GM03348 (cell line): ENCODE data around the gene DRAM1.
"Not testable (repeated sequence)": the region's sequence is repeated elsewhere in the genome, so short reads cannot be mapped to it uniquely, and the experiment has no call there.

Source experiments
- DNase-seq: peaks from one replicate; pipeline ENCODE4 v3.0.0; 2012; ENCODE audit warnings: low spot score

The DRAM1 gene

GRCh38 chr12:101876861-101877805 is at the start of gene DRAM1:
Gene DRAM1 (plus strand): TSS chr12:101877580. CDS start chr12:101877790, 210 bp downstream.
- peak; percentile 97 for DNase-seq

DNA sequence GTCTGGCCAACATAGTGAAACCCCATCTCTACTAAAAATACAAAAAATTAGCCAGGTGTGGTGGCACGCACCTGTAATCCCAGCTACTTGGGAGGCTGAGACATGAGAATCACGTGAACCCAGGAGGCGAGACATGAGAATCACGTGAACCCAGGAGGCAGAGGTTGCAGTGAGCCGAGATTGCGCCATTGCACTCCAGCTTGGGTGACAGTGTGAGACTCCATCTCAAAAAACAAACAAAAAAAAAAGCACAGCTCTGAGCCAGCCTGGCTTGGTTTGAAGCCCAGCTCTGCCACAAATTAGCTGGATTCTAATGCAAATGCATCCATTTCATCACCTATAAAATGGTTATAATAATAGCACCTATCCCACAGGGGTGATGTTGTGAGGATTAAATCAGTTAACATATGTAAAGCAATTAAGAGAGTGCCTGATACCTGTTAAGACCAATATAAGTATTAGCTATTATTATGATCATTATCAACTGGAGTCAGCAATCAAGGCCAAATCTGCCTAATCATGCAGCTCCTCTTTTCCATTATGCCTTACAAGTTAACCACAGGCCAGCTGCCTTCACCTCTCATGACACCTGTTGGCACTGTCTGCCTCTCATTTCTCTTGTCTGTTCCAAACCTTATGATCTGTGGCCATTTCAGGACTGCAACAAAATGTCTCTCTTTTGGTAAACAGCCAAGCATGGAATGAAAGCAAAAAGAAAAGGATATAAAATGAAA is 48.8 kb upstream of the DRAM1 start:
- no peak for DNase-seq

- DNase-seq: no peak
Measured at GRCh38 chr12:101829639-101830366, 47.6 kb upstream of the DRAM1 start.

DNA sequence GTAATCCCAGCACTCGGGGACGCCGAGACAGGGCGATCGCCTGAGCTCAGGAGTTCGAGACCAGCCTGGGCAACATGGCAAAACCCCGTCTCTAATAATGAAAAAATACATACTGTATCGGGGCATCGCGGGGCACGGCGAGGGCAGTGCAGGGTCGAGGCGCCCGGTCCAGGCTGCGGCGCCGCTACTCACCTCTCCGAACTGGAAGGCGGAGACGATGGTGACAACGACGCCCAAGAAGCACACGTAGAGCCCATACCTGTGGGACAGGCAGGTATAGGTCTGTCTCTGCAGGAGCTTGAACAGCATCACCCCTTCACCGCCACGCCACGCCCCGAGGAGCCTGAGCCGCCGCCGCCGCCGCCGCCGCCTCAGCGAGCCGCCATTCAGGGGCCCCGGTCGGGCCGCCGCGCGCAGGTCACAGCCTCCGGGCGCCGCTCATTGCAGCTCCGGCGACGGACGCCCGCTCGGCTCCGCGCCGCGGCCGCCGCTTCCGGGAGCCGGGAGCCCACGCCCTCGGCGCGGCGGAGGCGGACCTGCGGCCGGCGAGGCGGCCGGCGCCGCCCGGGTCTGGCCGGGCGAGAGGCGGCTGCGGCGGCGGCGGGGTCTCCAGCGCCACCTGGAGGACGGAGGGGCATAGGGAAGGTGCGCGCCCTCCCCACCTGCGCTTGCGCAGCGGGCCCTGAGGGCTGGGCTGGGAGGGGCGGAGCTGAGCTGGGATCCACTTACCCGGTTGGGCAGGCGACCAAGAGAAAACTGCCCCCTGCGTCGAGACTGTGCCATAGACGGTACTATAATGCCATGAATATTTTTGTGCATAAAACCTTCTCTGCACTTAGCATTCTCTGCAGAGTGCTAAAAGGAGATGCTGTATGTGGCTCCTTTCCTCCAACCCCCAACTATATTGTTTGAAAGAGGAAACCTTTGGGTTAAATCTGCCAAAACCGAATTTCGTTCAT is 46.7 kb upstream of the DRAM1 start, which contains the start of gene GNPTAB:
Gene GNPTAB, minus strand, starts transcription at position 593 of the 959 bp plus-strand sequence. Its CDS starts 284 bp downstream, at position 309.
- DNase-seq: peak; percentile 99

GRCh38 chr12:101832030-101832429 is 45.4 kb upstream of the DRAM1 start:
- no peak for DNase-seq

DNA sequence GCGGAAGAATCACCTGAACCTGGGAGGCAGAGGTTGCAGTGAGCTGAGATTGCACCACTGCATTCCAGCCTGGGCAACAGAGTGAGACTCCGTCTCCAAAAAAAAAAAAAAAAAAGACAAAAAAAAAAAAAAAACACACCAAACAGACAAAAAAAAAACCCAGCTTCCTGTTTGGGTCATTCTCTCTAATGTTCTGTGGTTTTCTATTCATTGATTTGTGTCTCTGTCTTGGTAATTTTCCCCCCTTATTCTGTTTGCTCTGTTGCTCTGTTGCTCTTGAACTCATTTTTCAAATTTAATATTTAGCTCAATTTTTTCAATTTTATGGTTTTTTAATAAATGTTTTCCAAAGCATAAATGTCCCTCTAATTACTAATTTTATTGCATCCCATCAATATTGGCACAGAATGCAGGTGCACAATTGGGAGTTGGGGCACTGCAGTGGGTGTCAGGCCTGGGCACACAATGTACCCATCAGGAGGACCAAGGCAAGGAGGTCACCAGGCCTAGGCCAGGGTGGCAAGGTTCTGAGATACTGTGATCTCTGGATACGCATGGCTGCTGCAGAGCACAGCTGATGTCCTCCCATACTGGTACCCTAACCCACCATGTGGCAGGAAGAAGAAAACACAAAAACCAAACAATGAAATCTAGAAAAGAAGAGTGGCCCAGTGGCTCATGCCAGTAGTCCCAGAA is 38.6 kb upstream of the DRAM1 start:
- no peak for DNase-seq

DNA sequence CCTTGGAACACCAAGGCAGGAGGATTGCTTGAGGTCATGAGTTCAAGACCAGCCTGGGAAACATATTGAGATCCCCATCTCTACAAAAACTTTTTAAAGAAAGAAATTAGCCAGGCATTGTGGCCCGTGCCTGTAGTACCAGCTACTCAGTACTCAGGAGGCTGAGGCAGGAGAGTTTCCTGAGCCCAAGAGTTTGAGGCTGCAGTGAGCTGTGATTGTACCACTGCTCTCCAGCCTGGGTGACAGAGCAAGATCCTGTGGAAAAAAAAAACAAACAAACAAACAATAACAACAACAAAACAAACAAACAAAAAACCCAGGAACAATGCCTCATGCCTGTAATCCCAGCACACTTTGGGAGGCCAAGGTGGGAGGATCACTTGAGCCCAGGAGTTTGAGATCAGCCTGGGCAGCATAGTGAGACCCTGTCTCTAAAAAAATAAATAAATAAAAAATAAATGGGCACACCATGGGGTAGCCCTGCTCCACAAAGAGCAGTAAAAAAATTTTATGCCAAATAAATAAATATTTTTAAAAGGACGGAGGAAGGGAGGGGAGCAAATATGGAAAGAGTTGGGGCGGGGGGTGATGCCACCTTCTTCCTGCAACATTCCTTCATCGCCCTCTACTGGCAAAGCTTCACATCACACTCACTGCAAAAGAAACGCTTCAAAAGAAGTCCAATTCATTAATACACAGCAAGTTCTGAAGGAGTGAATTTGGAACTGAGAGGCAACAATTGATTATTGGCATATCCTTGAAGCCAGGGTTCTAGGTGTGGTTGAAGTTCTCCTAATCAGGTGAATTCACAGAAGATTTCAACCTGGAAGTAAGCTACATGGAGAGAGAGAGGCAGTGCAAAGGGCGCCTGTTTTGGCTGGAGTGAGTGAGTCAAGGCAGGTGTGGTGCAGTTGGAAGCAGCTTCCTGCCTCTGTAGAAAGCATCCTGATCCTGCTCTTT is 37.8 kb upstream of the DRAM1 start:
- DNase-seq: peak; percentile 78

- DNase-seq: no peak
Measured at GRCh38 chr12:101841069-101841468, 36.3 kb upstream of the DRAM1 start.

DNA sequence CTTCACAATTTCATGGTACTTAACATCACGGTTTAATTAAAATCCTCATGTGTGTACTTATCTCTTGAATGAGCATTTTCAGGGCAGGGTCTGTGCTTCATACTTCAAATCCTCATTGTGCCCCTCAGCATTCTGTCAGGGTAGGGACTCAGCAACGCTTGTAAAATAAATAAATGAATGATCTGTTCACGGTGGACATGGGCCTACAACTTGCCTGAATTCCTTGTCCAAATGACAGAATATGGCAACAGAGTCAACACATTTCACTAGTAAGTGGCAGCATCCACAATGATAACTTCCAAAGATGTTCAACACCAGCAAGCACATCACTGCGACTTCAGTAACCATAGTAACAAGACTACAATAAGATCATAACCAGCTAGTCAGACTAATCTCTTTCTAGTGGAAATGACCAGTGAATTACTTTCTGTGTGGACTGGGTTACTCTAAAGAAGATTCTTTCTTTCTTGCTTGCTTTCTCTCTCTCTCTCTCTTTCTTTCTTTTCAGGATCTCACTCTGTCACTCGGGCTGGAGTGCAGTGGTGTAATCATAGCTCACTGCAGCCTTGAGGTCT is 32.2 kb upstream of the DRAM1 start:
- DNase-seq: no peak

- no peak for DNase-seq
Measured at GRCh38 chr12:101847325-101847724, 30.1 kb upstream of the DRAM1 start.

- DNase-seq: no peak
Measured at GRCh38 chr12:101850199-101850598, 27.2 kb upstream of the DRAM1 start.

DNA sequence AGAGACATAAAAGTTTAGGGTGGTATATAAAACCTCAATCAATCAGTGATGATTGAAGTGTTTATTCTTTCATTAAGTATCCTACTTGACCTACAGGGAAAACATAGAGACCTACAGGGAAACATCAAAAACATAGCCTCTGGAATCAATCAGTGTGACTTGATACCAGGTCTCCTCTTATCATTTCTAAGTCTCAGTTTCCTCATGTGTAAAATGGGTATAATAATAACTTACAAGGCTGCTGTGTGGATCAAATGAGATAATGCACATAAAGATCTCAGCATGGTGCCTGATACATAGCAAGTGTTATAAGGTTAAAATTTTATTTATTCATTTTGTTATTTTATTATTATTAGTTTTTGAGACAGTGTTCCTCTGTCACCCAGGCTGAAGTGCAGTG is 24.4 kb upstream of the DRAM1 start:
- no peak for DNase-seq

DNA sequence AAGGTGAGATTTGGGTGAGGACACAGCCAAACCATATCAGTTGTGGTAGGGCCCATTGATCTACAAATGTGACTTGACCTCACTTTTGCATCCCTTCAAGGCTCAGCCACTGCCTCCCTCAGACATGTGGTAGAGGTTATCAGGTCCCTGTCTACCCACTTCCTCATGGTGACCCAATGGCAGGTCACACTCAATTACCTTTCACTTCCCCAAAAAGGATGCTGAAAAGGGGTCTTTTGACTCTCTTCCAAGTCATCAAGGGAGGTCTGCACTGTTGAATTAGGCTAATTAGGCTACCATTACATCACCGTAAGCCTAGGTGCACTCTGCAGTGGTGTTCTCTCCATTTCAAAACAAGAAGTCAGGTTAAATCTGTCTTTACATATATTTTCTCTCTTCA is 22.6 kb upstream of the DRAM1 start:
- DNase-seq: no peak

DNA sequence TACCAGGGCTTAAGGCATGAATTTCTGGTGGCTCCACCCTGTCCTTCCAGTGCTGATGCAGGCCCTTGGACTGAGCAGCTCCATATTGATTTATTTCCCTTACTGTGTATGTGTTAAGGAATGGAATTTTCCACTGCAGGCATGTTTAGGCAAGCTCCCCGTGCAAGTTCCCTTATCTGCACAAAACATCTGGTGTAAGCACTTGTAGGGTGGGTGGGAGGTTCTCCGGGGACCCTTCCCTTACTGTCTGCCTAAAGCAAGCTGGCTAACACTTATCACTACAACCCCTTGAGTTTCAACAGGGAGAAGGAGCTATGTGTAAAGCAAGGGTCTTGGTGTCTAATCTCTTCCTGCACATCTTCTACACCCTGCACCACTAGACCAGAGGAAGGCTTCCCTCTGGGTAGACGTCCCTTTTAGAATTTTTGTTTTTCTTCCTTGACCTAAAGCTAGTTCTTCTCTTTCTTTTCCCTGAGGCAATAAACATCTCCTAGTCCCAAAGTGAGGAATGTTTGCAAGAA is 22.0 kb upstream of the DRAM1 start:
- DNase-seq: no peak

GRCh38 chr12:101855976-101856375 is 21.4 kb upstream of the DRAM1 start:
- DNase-seq: no peak

DNA sequence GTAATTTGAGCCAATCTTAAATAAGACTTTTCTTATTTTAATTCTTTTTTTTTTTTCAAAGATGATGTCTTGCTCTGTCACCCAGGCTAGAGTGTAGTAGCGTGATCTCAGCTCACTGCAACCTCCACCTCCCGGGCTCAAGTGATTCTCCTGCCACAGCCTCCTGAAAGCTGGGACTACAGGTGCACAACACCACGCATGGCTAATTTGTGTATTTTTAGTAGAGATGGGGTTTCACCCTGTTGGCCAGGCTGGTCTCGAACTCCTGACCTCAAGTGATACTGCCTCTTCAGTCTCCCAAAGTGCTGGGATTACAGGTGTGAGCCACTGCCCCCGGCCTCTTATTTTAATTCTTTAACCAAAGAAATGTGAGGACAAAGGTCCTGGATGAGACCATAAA is 20.8 kb upstream of the DRAM1 start:
- not testable (repeated sequence) for DNase-seq

- DNase-seq: peak; percentile 79
Measured at GRCh38 chr12:101857043-101857558, 20.3 kb upstream of the DRAM1 start.

- DNase-seq: no peak
Measured at GRCh38 chr12:101858361-101858760, 19.0 kb upstream of the DRAM1 start.
